Measurements from ENCODE around the gene NPIPB8. TPM values are rescaled to one million over a fixed set of nuclear protein-coding genes. Genes with fewer than 3 reads are reported as not detected.
"Not testable (repeated sequence)": the region's sequence is repeated elsewhere in the genome, so short reads cannot be mapped to it uniquely, and the experiment has no call there.

NPIPB8 gene
- total and polyA plus RNA-seq, 9 donors = 0.28 to 2.7 (median 0.93) TPM; not detected in 4

DNA sequence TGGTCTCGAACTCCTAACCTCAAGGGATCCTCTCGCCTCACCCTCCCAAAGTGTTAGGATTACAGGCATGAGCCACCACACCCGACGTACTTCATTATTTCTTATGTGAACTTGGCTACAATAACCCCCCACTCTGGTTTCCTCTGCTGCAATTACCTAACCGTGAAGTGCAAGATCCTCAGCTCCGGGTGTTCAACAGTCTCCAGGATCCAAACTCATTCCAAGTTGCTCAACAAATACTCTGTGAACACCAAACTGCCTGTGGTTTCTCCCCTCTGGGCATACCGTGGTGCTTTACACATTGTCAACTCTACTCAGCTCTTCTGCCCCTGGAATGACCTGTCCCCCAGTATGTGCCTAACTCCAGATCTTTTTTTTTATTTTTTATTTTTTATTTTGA, 21.2 kb upstream of the NPIPB8 start:
- Histone ChIP-seq H3K9me3 (no peaks in the 10 kb centered on the region), H3K27me3 (no peaks in the 10 kb centered on the region), H3K27ac (no peak overlapping the region), H3K4me3 (no peak overlapping the region), H3K4me1 (ENCODE audit: insufficient read depth) (no peaks in the 10 kb centered on the region), H3K36me3 (no peaks in the 10 kb centered on the region)
- no peak for TF ChIP-seq POLR2A (IDR thresholded peaks at IDR 0.05)
- TF ChIP-seq, protein P1, sequence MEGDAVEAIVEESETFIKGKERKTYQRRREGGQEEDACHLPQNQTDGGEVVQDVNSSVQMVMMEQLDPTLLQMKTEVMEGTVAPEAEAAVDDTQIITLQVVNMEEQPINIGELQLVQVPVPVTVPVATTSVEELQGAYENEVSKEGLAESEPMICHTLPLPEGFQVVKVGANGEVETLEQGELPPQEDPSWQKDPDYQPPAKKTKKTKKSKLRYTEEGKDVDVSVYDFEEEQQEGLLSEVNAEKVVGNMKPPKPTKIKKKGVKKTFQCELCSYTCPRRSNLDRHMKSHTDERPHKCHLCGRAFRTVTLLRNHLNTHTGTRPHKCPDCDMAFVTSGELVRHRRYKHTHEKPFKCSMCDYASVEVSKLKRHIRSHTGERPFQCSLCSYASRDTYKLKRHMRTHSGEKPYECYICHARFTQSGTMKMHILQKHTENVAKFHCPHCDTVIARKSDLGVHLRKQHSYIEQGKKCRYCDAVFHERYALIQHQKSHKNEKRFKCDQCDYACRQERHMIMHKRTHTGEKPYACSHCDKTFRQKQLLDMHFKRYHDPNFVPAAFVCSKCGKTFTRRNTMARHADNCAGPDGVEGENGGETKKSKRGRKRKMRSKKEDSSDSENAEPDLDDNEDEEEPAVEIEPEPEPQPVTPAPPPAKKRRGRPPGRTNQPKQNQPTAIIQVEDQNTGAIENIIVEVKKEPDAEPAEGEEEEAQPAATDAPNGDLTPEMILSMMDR (IDR thresholded peaks at IDR 0.05) = no peak
- no peak for TF ChIP-seq EP300 (IDR thresholded peaks at IDR 0.05)
- WGBS, 3 donors = 74 to 77% (median 77%) methylated on average over 7 of the region's 7 CpGs
- DNase-seq = no peak
- intact Hi-C loops (cut with DNase I) = no loop called here

- 45 to 62% (median 60%) methylated on average over 4 of the region's 4 CpGs for WGBS, 3 donors
- peaks cover 2% of the 10 kb centered on the region for H3K4me1 ChIP-seq (ENCODE audit: insufficient read depth)
- no peak for DNase-seq
- H3K9me3 ChIP-seq = no peaks in the 10 kb centered on the region
- H3K36me3 ChIP-seq = no peaks in the 10 kb centered on the region
- no peak overlapping the region for H3K27ac ChIP-seq
- TF ChIP-seq, protein P1 (IDR thresholded peaks at IDR 0.05) = no peak
- TF ChIP-seq POLR2A (IDR thresholded peaks at IDR 0.05) (no peak), EP300 (IDR thresholded peaks at IDR 0.05) (no peak)
- no peak overlapping the region for H3K4me3 ChIP-seq
- intact Hi-C loops (cut with DNase I) = no loop called here
- H3K27me3 ChIP-seq = no peaks in the 10 kb centered on the region
Measured at GRCh38 chr16:28617874-28618273, 20.0 kb upstream of the NPIPB8 start.

DNA sequence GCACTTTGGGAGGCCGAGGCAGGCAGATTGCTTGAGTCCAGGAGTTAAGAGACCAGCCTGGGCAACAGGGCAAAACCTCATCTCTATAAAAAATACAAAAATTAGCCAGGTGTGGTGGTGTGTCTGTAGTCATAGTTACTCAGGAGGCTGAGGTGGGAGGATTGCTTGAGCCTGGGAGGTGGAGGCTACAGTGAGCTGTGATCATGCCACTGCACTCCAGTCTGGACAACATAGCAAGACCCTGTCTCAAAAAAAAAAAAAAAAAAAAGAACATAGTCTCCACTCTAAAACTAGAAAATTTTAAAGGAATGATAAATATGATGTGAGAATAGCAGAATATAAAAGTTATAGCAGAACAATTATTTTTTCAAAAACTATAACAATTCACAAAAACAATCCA, 17.5 kb upstream of the NPIPB8 start:
- H3K4me1 ChIP-seq (ENCODE audit: insufficient read depth); H3K36me3 ChIP-seq; H3K9me3 ChIP-seq; H3K4me3 ChIP-seq; H3K27ac ChIP-seq; DNase-seq; intact Hi-C loops (cut with DNase I); H3K27me3 ChIP-seq: not testable (repeated sequence)
- 56 to 70% (median 68%) methylated on average over 1 of the region's 1 CpG for WGBS, 3 donors

DNA sequence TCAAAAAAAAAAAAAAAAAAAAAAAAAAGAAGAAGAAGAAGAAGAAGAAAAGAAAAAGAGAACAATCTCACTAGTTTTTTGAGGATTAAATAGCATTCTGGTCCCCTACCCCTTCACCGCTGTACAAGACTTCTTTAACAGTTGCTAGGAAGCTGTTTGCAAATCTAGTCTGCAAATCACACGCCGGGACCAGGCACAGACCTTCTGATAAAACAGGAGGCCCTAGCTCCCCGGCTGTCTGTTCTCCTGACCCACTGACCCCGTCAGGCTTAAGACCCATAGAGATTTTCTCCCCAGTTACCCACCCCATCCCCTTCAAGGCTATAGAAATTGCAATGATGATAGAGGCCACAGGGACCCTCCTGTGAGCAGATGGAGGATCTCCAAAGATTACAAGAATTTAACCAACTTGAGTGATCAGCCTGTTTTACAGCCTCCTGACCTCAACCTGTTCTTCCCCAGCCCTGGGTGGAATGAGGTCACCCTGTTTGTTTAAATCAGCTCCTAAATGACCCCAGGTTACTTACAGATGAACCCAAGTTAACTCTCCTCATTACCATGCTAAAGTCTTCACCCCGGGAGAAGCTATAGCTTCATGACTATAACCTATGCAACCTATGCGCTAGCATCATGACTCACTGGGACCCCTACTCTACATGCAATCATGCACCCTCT, 16.2 kb upstream of the NPIPB8 start:
- Histone ChIP-seq H3K27ac (no peak overlapping the region), H3K4me1 (ENCODE audit: insufficient read depth) (peaks cover 2% of the 10 kb centered on the region), H3K36me3 (no peaks in the 10 kb centered on the region), H3K27me3 (no peaks in the 10 kb centered on the region), H3K9me3 (no peaks in the 10 kb centered on the region), H3K4me3 (no peak overlapping the region)
- DNase-seq = no peak
- intact Hi-C loops (cut with DNase I) = no loop called here
- TF ChIP-seq EP300 (IDR thresholded peaks at IDR 0.05) = no peak
- TF ChIP-seq, protein P1 (IDR thresholded peaks at IDR 0.05) = no peak
- no peak for TF ChIP-seq POLR2A (IDR thresholded peaks at IDR 0.05)
- WGBS, 3 donors = 77 to 83% (median 80%) methylated on average over 7 of the region's 7 CpGs

DNA sequence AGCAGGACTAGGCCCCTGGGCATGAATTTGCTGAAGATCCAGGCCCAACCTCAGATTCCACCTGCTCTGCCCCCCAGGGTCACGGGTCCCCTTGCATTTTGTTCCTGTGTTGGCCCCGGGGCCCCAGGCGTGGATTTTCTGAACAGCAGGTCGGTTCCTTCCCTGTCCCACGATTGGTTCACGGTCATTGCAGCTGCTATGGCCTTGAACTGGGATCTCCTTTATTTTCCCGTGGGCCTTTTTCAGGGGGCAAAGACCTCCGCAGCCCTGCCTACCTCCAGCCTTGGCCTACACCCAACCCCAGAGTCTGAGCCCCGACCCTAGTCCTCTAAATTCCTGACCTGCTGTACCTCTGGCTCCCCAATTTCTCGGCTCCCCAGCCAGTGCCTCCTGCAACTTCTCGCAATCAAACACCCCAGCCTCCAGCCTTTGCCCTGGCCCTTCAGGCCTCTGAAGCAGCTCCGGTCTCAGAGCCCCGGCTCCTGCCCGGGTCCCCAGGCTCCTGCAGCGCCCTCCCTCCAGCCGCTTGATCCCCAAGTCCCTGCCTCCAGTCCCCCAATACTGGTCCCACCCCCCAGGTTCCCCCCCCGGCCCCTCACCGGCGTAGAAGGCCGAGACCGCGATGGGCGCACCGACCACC, 15.2 kb upstream of the NPIPB8 start:
- H3K36me3 ChIP-seq; H3K4me1 ChIP-seq (ENCODE audit: insufficient read depth); DNase-seq; intact Hi-C loops (cut with DNase I); H3K27me3 ChIP-seq; H3K9me3 ChIP-seq: not testable (repeated sequence)
- H3K27ac ChIP-seq = peak overlapping the region in 1 of 2 donors; percentile 53
- H3K4me3 ChIP-seq = peak overlapping the region; percentile 38
- 27 to 32% (median 29%) methylated on average over 24 of the region's 24 CpGs for WGBS, 3 donors

Measured in ovary (tissue), 9 donors.